GM12878 (cell line): ENCODE results near the gene C22orf42. TPM values are rescaled to one million over a fixed set of nuclear protein-coding genes. Genes with fewer than 3 reads are reported as not detected.

Experiments used
- ATAC-seq: fragments of 200-7000 bp; cut with Tn5 transposase; 3 replicates; pipeline ENCODE4 v1.9.1; 2020; ENCODE audit warnings: mild to moderate bottlenecking, moderate library complexity
- BruUV-seq: library from RNA; stranded (reverse); fragments of 400-500 nt; replicated peaks from 2 replicates; lab custom pipeline; 2021; lab: Mats Ljungman, UMichigan
- CTCF ChIA-PET: fragments of 300-600 bp; sonication (Branson Sonifier 250); formaldehyde crosslinking; extraction: SDS; loops from one replicate; lab custom pipeline; 2021; ENCODE audit warnings: inconsistent platforms; lab: Yijun Ruan, JAX
- POLR2A ChIA-PET: fragments of 350-600 bp; formaldehyde crosslinking; extraction: SDS; loops from one replicate; lab custom pipeline; 2021; ENCODE audit warnings: inconsistent platforms; lab: Charles Lee
- RAD21 ChIA-PET: fragments of 300-600 bp; sonication (Branson Sonifier 250); formaldehyde crosslinking; loops from one replicate; lab custom pipeline; 2023; ENCODE audit warnings: antibody characterized with exemption; ENCODE audit not compliant: unreplicated experiment; lab: Charles Lee
- SMC1A ChIA-PET: fragments of 300-600 bp; sonication (Branson Sonifier 250); formaldehyde crosslinking; loops from one replicate; lab custom pipeline; 2023; ENCODE audit not compliant: unreplicated experiment, uncharacterized antibody; lab: Charles Lee
- DNase-seq: peaks from one replicate; pipeline ENCODE4 v3.0.0-alpha.2; 2011; ENCODE audit warnings: low read depth, low spot score
- FAIRE-seq: peaks from 3 replicates; lab custom pipeline; 2011; peaks lifted over from hg19 to GRCh38; lab: Jason Lieb, UNC
- H2AFZ ChIP-seq: 2 replicates; pipeline ENCODE4 v1.6.0; 2011; ENCODE audit warnings: low read depth, low read length, control low read depth; ENCODE audit not compliant: control insufficient read depth
- H3K27ac ChIP-seq: 2 replicates; pipeline ENCODE4 v1.5.1; 2011; ENCODE audit warnings: control low read depth; ENCODE audit not compliant: control insufficient read depth, insufficient read depth
- H3K27me3 ChIP-seq, 2 experiments: replicated peaks in 1 of 2; 2 replicates each; pipeline versions ENCODE4 v1.6.0 to v1.6.1; 2011; ENCODE audit warnings: low read length in 1 of 2; ENCODE audit not compliant: control insufficient read depth in 2 of 2, insufficient read depth in 2 of 2
- H3K36me3 ChIP-seq, 2 experiments: 2 replicates each; pipeline ENCODE4 v1.5.1; 2011; ENCODE audit warnings: low read length in 1 of 2; ENCODE audit not compliant: control insufficient read depth in 2 of 2, insufficient read depth in 2 of 2
- H3K4me1 ChIP-seq: 2 replicates; pipeline ENCODE4 v1.6.1; 2011; ENCODE audit warnings: mild to moderate bottlenecking, low read length, moderate library complexity, mixed read lengths; ENCODE audit not compliant: control insufficient read depth, insufficient read depth
- H3K4me2 ChIP-seq: 2 replicates; pipeline ENCODE4 v1.6.0; 2011; ENCODE audit warnings: control low read depth; ENCODE audit not compliant: control insufficient read depth, insufficient read depth
- H3K4me3 ChIP-seq: fragments of 200-600 bp; sonication (generic); 2 replicates; pipeline ENCODE4 v1.5.1; 2016
- H3K79me2 ChIP-seq: 2 replicates; pipeline ENCODE4 v1.6.0; 2011; ENCODE audit warnings: low read length; ENCODE audit not compliant: control insufficient read depth, insufficient read depth
- H3K9ac ChIP-seq: 2 replicates; pipeline ENCODE4 v1.8.0; 2011; ENCODE audit warnings: low read length, control low read depth, mixed read lengths; ENCODE audit not compliant: control insufficient read depth, insufficient read depth
- H3K9me3 ChIP-seq: replicated peaks from 3 replicates; pipeline ENCODE4 v1.5.1; 2011; ENCODE audit warnings: mild to moderate bottlenecking, low read length; ENCODE audit not compliant: control insufficient read depth, insufficient read depth
- H4K20me1 ChIP-seq: 2 replicates; pipeline ENCODE4 v1.6.0; 2011; ENCODE audit not compliant: control insufficient read depth, insufficient read depth
- BACH1 ChIP-seq: fragments of 450-650 bp; IDR thresholded peaks from 2 replicates; pipeline ENCODE4 v1.6.1; 2017; ENCODE audit warnings: mild to moderate bottlenecking, borderline replicate concordance
- MEF2A ChIP-seq: IDR thresholded peaks from 2 replicates; pipeline ENCODE4 v1.6.1; 2011; ENCODE audit warnings: low read depth, mild to moderate bottlenecking, low read length, moderate library complexity; ENCODE audit not compliant: insufficient read depth
- REST ChIP-seq: IDR thresholded peaks from 2 replicates; pipeline ENCODE4 v1.6.1; 2012; ENCODE audit warnings: mild to moderate bottlenecking, low read depth, low read length
- TCF12 ChIP-seq: IDR thresholded peaks from 2 replicates; pipeline ENCODE4 v1.6.1; 2011; ENCODE audit warnings: low read depth, mild to moderate bottlenecking, low read length
- WGBS: methylation state at CpG from one replicate; pipeline ENCODE4 v1.1.6; 2016; ENCODE audit warnings: low lambda C conversion rate; ENCODE audit not compliant: insufficient replicate concordance, insufficient coverage; ENCODE audit errors: missing lambda C conversion rate; 5-methylcytosine and 5-hydroxymethylcytosine counted together
- in situ Hi-C: fragments of 300-500 bp; cut with MboI; formaldehyde crosslinking; loops from 9 replicates; pipeline ENCODE4 v1.14.3; 2018; ENCODE audit warnings: mixed read lengths
- intact Hi-C: fragments of 100-400 bp; cut with micrococcal nuclease; formaldehyde crosslinking; loops from one replicate; pipeline ENCODE4 v1.14.2; 2022; ENCODE audit not compliant: unreplicated experiment
- polyA plus RNA-seq, 11 experiments: library from polyadenylated mRNA; depleted of rRNA in 4 of 11; unstranded in 6 of 11; stranded (reverse) in 5 of 11; fragments of >200 nt; fragmentation: Nextera tagmentation in 4 of 11; fragmentation: Illumina TruSeq in 1 of 11; extraction: Ambion mirVana in 4 of 11; extraction: Trizol in 1 of 11; gene quantifications; 1 replicate in 1 of 11; 2 replicates in 10 of 11; pipeline versions ENCODE4 v1.2.1 to v1.2.3, GENCODE V29; 2011 to 2016; ENCODE audit warnings: inconsistent platforms in 2 of 11, missing spikeins in 2 of 11, low read depth in 1 of 11
- total RNA-seq, 4 experiments: library from RNA; depleted of rRNA in 3 of 4; stranded (reverse); fragments of >200 nt in 3 of 4; fragmentation: Illumina TruSeq in 1 of 4; extraction: Trizol in 1 of 4; gene quantifications; 2 replicates each; pipeline versions ENCODE4 v1.2.1 to v1.2.3, GENCODE V29; 2013 to 2021

Gene C22orf42
- total and polyA plus RNA-seq, 10 of the 15 experiments (the other 5 are each of a cell fraction or from before 2014, with no cell fraction given): not detected

GRCh38 chr22:32106930-32107329 is 52.2 kb downstream of the C22orf42 start:
- no TSS peak for BruUV-seq
- ChIA-PET POLR2A (no interaction called here), CTCF (no interaction called here), SMC1A (interaction anchor here (0.6 to 1.0 kb wide), 3 partner anchors 128 to 482 kb away, joined by 3 read pairs; no protein-coding TSS in a partner anchor), RAD21 (no interaction called here)
- ATAC-seq (no peak), FAIRE-seq (no peak), DNase-seq (no peak)
- Histone ChIP-seq H3K27me3 (peaks cover 0 to 3% of the 10 kb centered on the region in 2 experiments; a peak in 1 of 4 replicates), H3K4me2 (no peak overlapping the region), H3K4me1 (no peaks in the 10 kb centered on the region), H4K20me1 (no peaks in the 10 kb centered on the region; the same call in 1 of the 2 replicates), H3K36me3 (no peaks in the 10 kb centered on the region), H3K27ac (no peak overlapping the region), H2AFZ (no peak overlapping the region), H3K9ac (no peak overlapping the region), H3K4me3 (no peak overlapping the region), H3K79me2 (no peaks in the 10 kb centered on the region), H3K9me3 (no peaks in the 10 kb centered on the region)
- TF ChIP-seq MEF2A: no peak
- peak; percentile 90 for TF ChIP-seq REST
- no peak for TF ChIP-seq TCF12
- no peak for TF ChIP-seq BACH1
- in situ Hi-C loops (no loop called here), intact Hi-C loops (loop anchor here (10.0 kb wide), 2 partner anchors 98 to 158 kb away; partner anchors contain the start of gene RFPL2)
- 0% methylated on average over 1 of the region's 1 CpG for WGBS
